A549 (cell line): ENCODE results near the gene MAGOH. TPM values are rescaled to one million over a fixed set of nuclear protein-coding genes. Genes with fewer than 3 reads are reported as not detected.
A peak's percentile ranks its signal among the peaks of the same experiment; 100 is the strongest.

ENCODE experiments used
- ATAC-seq, 2 experiments: fragments of 200-7000 bp in 1 of 2; fragments of >200 bp in 1 of 2; cut with Nextera tagmentation in 1 of 2; cut with Tn5 transposase in 1 of 2; 3 replicates each; pipeline versions ENCODE4 v1.8.0 to v1.9.1; 2018 to 2020; ENCODE audit warnings: mild to moderate bottlenecking in 1 of 2, moderate library complexity in 1 of 2
- CTCF ChIA-PET: fragments of 300-600 bp; sonication (Branson Sonifier 250); formaldehyde crosslinking; extraction: SDS; loops from one replicate; lab custom pipeline; 2021; ENCODE audit warnings: antibody characterized with exemption, inconsistent platforms; lab: Yijun Ruan, JAX
- POLR2A ChIA-PET: fragments of 350-600 bp; formaldehyde crosslinking; extraction: SDS; loops from one replicate; lab custom pipeline; 2021; ENCODE audit warnings: antibody characterized with exemption, inconsistent platforms; lab: Yijun Ruan, JAX
- DNase-seq, 2 experiments: peaks; one replicate each; pipeline versions ENCODE4 v3.0.0 to v3.0.0-alpha.2; 2011 to 2016; ENCODE audit warnings: low read depth in 1 of 2, low spot score in 1 of 2
- FAIRE-seq: peaks from 2 replicates; lab custom pipeline; 2011; peaks lifted over from hg19 to GRCh38; lab: Jason Lieb, UNC
- H3K27ac ChIP-seq, 2 experiments: fragments of >200 bp; sonication (Bioruptor Twin); formaldehyde crosslinking; 3 replicates each; pipeline ENCODE4 v1.5.1; 2016 to 2017
- H3K4me1 ChIP-seq: fragments of >200 bp; sonication (Bioruptor Twin); formaldehyde crosslinking; 3 replicates; pipeline ENCODE4 v1.6.1; 2016
- H3K4me2 ChIP-seq: fragments of >200 bp; sonication (Bioruptor Twin); formaldehyde crosslinking; 3 replicates; pipeline ENCODE4 v1.6.1; 2016
- H3K4me3 ChIP-seq: fragments of >200 bp; sonication (Bioruptor Twin); formaldehyde crosslinking; 3 replicates; pipeline ENCODE4 v1.5.1; 2016
- H3K9me3 ChIP-seq: fragments of >200 bp; sonication (Bioruptor Twin); formaldehyde crosslinking; 3 replicates; pipeline ENCODE4 v1.6.1; 2016
- BHLHE40 ChIP-seq: IDR thresholded peaks from 2 replicates; pipeline ENCODE4 v1.6.1; 2012; ENCODE audit warnings: low read depth, low read length, inconsistent platforms
- CTCF ChIP-seq: fragments of >200 bp; sonication (Bioruptor Twin); formaldehyde crosslinking; IDR thresholded peaks from 3 replicates; pipeline ENCODE4 v1.5.1; 2016
- GATA3 ChIP-seq: IDR thresholded peaks from 2 replicates; pipeline ENCODE4 v1.6.1; 2012; ENCODE audit warnings: borderline replicate concordance
- HOXA7 ChIP-seq: fragments of 250-450 bp; sonication (Bioruptor Pico); IDR thresholded peaks from 2 replicates; pipeline ENCODE4 v1.5.0; 2020; ENCODE audit warnings: mild to moderate bottlenecking, moderate library complexity
- JUNB ChIP-seq: fragments of >200 bp; sonication (Bioruptor Twin); formaldehyde crosslinking; IDR thresholded peaks from 2 replicates; pipeline ENCODE4 v1.6.1; 2016
- NPAS2 ChIP-seq: fragments of 250-450 bp; sonication (Bioruptor Pico); IDR thresholded peaks from 2 replicates; pipeline ENCODE4 v1.8.0; 2022; ENCODE audit warnings: mild to moderate bottlenecking, moderate library complexity, borderline replicate concordance
- RAD21 ChIP-seq, 2 experiments: fragments of >200 bp in 1 of 2; sonication (Bioruptor Twin) in 1 of 2; formaldehyde crosslinking in 1 of 2; IDR thresholded peaks in 1 of 2; conservative IDR thresholded peaks in 1 of 2; 2 replicates in 1 of 2; 3 replicates in 1 of 2; pipeline ENCODE4 v1.6.1; 2012 to 2018; ENCODE audit warnings: inconsistent platforms in 1 of 2
- RCOR1 ChIP-seq: fragments of 150-350 bp; IDR thresholded peaks from 2 replicates; pipeline ENCODE4 v1.6.1; 2014; ENCODE audit warnings: antibody characterized with exemption, low read length, low read depth
- SMC3 ChIP-seq: fragments of >200 bp; sonication (Bioruptor Twin); formaldehyde crosslinking; IDR thresholded peaks from 3 replicates; pipeline ENCODE4 v1.6.1; 2018; ENCODE audit warnings: inconsistent platforms
- TFCP2L1 ChIP-seq: fragments of 250-450 bp; sonication (Bioruptor Pico); IDR thresholded peaks from 2 replicates; pipeline ENCODE4 v1.5.0; 2021; ENCODE audit warnings: mild to moderate bottlenecking
- TP53 ChIP-seq: fragments of 250-450 bp; sonication (Bioruptor Pico); IDR thresholded peaks from 2 replicates; pipeline ENCODE4 v1.5.0; 2021; ENCODE audit warnings: mild to moderate bottlenecking, moderate library complexity
- USF2 ChIP-seq: fragments of 450-650 bp; IDR thresholded peaks from 2 replicates; pipeline ENCODE4 v1.6.1; 2014; ENCODE audit warnings: antibody characterized with exemption
- ZNF302 ChIP-seq: fragments of 250-450 bp; sonication (Bioruptor Pico); IDR thresholded peaks from 2 replicates; pipeline ENCODE4 v1.9.0; 2021; ENCODE audit warnings: inconsistent platforms, mild to moderate bottlenecking, moderate library complexity
- WGBS: methylation state at CpG from one replicate; pipeline ENCODE4 v1.1.6; 2017; ENCODE audit errors: missing lambda C conversion rate; 5-methylcytosine and 5-hydroxymethylcytosine counted together
- polyA plus RNA-seq, 4 experiments: library from polyadenylated mRNA; depleted of rRNA in 3 of 4; stranded (reverse); fragments of >200 nt; fragmentation: RNase III in 1 of 4; extraction: RNeasy Plus Mini Kit Qiagen cat#74134 plus additional on column Dnase treatment in 1 of 4; gene quantifications; 2 replicates in 3 of 4; 3 replicates in 1 of 4; pipeline ENCODE4 v1.2.3, GENCODE V29; 2011 to 2017

Gene MAGOH
- polyA plus RNA-seq, 2 of the 4 experiments (the other 2 are of a cell fraction) = 80.2 to 139 TPM

- Histone ChIP-seq H3K4me3 (no peak overlapping the region), H3K4me1 (no peaks in the 10 kb centered on the region), H3K9me3 (no peaks in the 10 kb centered on the region), H3K4me2 (no peak overlapping the region), H3K27ac (no peak overlapping the region)
- ATAC-seq = no peak
- 86% methylated on average over 9 of the region's 14 CpGs for WGBS
- ChIA-PET CTCF (interaction anchor here (0.7 to 13.2 kb wide), 13 partner anchors 9 to 402 kb away, joined by 3 to 244 read pairs (median 5); partner anchors contain the start of gene DMRTB1), POLR2A (no interaction called here)
- TF ChIP-seq CTCF (no peak), USF2 (no peak), ZNF302 (CRISPR knock-in tag) (no peak), BHLHE40 (no peak), RCOR1 (no peak), HOXA7 (no peak), JUNB (no peak)
- FAIRE-seq = no peak
- DNase-seq = no peak
These were observed 41.2 kb upstream of the MAGOH start for GRCh38 chr1:53279296-53280200.

- Histone ChIP-seq H3K4me3 (no peak overlapping the region), H3K4me1 (no peaks in the 10 kb centered on the region), H3K4me2 (no peak overlapping the region), H3K9me3 (no peaks in the 10 kb centered on the region), H3K27ac (no peak overlapping the region)
- POLR2A ChIA-PET = no interaction called here
- ATAC-seq = peak; percentile 70 to 79; a peak in 5 of 6 replicates
- CTCF ChIA-PET = interaction anchor here (0.6 to 13.2 kb wide), 60 partner anchors 8 to 888 kb away, joined by 3 to 244 read pairs (median 4); partner anchors contain the start of gene DMRTB1
- no peak for FAIRE-seq
- TF ChIP-seq CTCF (peak; percentile 76), SMC3 (peak; percentile 78), GATA3 (no peak), TFCP2L1 (CRISPR knock-in tag) (no peak), RAD21 (conservative IDR thresholded peaks at IDR 0.05 in 1 of 2, IDR thresholded peaks at IDR 0.05 in 1 of 2) (peak; percentile 73 to 81)
- peak; percentile 17 to 65 for DNase-seq
- 20% methylated on average over 7 of the region's 8 CpGs for WGBS
These were observed 40.0 kb upstream of the MAGOH start for GRCh38 chr1:53278298-53278725.

- POLR2A ChIA-PET = no interaction called here
- WGBS = 96% methylated on average over 5 of the region's 5 CpGs
- H3K9me3 ChIP-seq = no peaks in the 10 kb centered on the region
- FAIRE-seq = no peak
- no peak overlapping the region for H3K27ac ChIP-seq
- no peak overlapping the region for H3K4me3 ChIP-seq
- TF ChIP-seq NPAS2 (CRISPR knock-in tag) (no peak), TP53 (no peak)
- TF ChIP-seq, all 56 proteins: peak for 0
- Histone ChIP-seq H3K4me2 (no peak overlapping the region), H3K4me1 (no peaks in the 10 kb centered on the region)
- CTCF ChIA-PET = interaction anchor here (1.0 to 13.2 kb wide), 18 partner anchors 10 to 476 kb away, joined by 3 to 244 read pairs (median 8); no protein-coding TSS in a partner anchor
- ATAC-seq (no peak), DNase-seq (no peak)
These were observed 39.0 kb upstream of the MAGOH start for GRCh38 chr1:53277326-53277725.
